WI38 (cell line): ENCODE results near the gene CDX1.

ENCODE experiments used
- H3K4me3 ChIP-seq: 2 replicates; pipeline ENCODE4 v1.5.1; 2011; ENCODE audit warnings: low read depth, mild to moderate bottlenecking, control low read depth, low read length
- CTCF ChIP-seq: IDR thresholded peaks from 2 replicates; pipeline ENCODE4 v1.5.1; 2012; ENCODE audit warnings: low read depth, mild to moderate bottlenecking, control low read depth, low read length

CDX1 gene

DNA sequence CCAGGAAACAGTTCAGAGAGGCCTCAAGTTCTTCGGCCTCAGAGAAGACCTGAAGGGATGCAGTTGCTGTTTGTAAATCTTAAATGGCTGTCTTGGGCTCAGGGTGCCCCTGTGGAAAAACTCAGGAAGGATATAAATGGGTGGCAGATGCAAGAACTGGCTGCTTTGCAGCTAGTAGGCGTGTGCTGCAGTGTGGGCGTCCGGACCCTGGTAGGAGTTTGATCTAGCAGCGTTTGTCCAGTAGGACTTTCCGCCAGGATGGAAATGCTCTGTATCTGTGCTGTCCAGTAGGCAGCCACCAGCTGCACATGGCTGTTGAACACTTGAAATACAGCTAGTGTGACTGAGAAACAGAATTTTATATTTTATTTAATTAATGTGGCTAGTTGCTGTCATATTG, 7.7 kb downstream of the CDX1 start:
- no peak overlapping the region for H3K4me3 ChIP-seq
- no peak for TF ChIP-seq CTCF

DNA sequence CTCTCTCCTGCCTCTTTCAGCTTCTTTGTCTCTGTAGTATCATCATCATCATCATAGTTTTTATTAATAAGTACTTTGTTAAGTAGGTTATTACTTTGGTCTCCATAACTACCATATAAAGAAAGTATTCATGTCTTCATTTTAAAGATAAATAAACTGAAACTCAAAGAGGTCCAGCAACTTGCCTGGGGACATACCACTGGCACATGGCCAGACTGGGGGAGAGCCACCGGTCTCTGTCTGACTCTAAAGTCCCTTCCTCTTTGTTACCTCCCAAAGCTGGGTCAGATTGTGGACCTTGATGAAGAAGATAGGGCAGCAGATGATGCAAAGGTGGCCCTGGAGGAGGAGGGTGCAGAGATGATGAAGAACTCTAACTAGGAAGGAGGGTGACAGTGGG, 8.5 kb downstream of the CDX1 start:
- TF ChIP-seq CTCF = no peak
- H3K4me3 ChIP-seq = no peak overlapping the region

GRCh38 chr5:150175536-150175935, 9.0 kb downstream of the CDX1 start:
- TF ChIP-seq CTCF = peak; percentile 68

GRCh38 chr5:150176745-150177477, 10.3 kb downstream of the CDX1 start:
- no peak for TF ChIP-seq CTCF
- no peak overlapping the region for H3K4me3 ChIP-seq

More at GRCh38 chr5:150175536-150175935, 9.0 kb downstream of the CDX1 start:
- no peak overlapping the region for H3K4me3 ChIP-seq

- no peak overlapping the region for H3K4me3 ChIP-seq
- TF ChIP-seq CTCF = no peak
Measured at GRCh38 chr5:150177721-150178120, 11.1 kb downstream of the CDX1 start.

- no peak for TF ChIP-seq CTCF
- H3K4me3 ChIP-seq = no peak overlapping the region
Measured at GRCh38 chr5:150178262-150178661, 11.7 kb downstream of the CDX1 start.

GRCh38 chr5:150179019-150179620, 12.5 kb downstream of the CDX1 start:
- TF ChIP-seq CTCF = no peak
- H3K4me3 ChIP-seq = no peak overlapping the region
